DMS79 (cell line): ENCODE results near the gene KHDRBS2.
"Not testable (repeated sequence)": the region's sequence is repeated elsewhere in the genome, so short reads cannot be mapped to it uniquely, and the experiment has no call there.

Experiments
- DNase-seq: peaks from one replicate; lab custom pipeline; 2025; lab: John Stamatoyannopoulos, UW

KHDRBS2 gene

DNA sequence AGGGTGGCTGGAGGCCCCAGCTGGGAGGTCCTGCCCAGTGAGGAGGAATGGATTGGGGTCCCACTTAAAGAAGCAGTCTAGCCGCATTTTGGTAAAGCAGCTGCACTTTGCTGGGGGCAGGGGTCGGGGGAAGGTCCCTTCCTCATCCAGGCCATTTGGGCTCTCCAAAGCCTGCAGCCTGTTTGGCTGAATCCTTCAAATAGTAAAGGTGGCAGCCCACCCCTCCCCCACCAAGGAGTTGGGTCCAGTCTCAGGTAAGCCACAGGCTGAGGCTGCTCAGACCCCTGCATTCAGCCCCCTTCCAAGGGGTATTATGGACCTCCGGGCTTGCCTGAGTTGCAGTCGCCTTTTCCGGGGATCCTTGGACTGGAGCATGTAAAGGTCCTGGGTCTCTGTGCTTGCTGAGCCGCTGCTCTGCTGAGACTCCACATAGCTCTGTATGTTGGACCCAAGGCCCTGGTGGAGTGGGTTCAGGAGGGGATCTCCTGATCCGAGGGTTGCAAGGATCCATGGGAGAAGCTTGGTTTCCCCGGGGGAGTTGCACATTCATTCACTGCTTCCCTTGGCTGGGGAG, 417.4 kb downstream of the KHDRBS2 start:
- no peak for DNase-seq

DNA sequence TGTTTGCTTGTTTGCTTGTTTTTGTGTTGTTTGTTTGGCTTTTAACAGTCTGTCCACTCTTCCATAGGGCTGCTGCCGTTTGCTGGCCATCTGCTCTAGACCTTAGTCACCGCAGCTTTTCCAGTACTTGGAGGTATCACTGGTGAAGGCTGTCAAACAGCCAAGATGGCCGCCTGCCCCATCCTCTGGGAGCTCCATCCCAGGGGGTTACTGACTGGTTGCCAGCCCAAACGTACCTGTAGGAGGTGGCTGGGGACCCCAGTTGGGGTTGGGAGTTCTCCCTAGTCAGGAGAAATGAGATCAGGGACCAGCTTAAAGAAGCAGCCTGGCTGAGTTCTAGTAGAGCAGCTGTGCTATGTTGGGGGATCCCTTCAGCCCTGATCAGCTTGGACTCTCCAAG, 418.4 kb downstream of the KHDRBS2 start:
- DNase-seq: no peak

DNA sequence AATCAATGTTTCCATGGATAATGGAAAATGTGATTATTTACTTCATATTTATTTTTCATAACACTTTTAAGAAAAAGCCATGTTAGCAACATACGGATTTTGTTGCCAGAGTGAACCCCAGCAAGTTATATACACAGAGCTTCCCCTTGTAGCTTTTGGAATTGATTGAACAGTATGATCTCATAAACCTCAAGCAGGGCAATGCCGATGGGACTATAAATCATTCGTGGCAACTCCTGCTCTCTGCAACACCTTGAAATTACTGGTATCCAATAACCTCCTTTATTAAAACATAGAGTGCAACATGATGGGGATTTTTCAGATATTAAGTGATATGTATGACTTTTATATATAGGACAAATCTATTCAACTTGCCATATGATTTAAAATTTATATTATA, 428.5 kb downstream of the KHDRBS2 start:
- no peak for DNase-seq

DNA sequence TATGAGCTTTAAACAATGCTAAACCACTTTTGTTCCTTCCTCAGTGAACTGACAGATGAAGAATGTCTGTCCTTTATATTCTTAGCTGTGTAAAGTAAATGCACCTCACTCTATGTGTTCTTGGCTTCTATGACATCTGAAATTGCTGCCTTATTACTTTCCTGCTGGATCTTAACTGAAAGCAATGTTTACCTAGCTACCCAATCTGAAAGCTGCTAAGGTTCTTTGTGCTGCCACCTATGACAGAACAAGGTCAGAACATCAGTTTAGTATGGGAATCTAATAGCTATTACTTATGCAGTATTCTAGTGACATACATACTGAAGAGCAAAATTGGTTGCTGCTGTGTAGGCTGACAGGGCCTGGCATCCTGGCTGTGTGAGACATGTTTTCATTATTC, 444.1 kb downstream of the KHDRBS2 start:
- no peak for DNase-seq

DNA sequence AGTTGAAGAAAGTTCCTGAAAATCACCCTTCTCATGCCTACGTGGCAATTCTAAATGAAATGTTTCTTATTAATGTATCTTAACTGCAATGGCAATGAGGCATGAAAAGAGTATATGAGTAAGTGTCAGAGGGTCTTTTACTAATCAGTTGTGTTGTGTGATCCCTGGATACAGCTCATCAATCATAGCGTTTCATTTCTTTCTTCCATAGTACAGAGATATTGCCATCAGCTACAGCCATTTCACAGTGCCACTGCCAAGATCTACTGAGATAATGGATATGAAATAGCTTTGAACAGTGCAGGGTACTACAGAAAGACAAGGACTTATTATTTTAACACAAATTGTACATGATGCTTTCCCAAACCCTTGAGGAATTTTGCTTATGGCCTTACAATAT, 450.8 kb downstream of the KHDRBS2 start:
- DNase-seq: no peak

DNA sequence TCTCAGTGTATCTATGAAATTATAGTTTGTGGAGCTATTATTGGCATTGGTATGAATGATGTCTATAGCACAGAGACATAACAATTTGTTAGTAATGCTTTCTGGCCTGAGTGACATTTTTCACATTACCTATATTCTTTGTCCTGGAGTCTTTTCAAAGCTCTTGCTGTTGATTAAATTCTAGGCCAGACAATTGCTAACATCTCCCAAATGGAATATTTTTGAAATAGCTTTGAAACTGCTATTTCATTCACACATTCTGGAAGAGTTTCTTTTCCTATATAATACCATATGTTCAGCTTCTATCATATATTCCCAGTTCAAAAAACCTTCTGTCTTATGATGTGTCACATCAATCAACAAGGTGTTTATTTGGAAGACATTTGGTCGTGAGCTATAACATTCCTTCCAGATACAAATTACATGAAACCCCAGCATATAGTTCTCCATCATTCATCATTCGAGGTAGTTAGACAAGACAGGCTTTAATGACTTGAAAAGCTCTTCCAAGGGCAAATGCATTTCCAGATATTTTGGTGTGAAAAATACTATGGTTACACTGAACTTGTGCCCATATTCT, 452.8 kb downstream of the KHDRBS2 start:
- DNase-seq: no peak

DNA sequence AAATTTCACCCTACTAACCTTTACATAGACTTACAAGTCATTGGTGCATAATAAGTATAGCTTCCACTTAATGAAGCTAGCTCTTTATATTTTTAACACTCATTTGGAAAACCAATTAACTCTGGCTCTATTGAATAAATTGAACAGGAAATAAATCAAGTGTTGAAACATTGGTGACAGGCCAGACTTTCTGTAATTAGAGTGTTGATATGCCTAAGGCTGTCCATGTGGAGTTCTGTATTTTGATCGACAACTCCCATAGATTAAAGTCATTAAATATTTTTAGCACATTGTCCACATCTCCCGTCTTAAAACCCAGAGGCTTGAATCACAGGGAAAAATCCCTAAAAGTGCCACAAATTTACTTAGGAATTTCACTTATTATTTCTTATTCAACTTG, 468.3 kb downstream of the KHDRBS2 start:
- no peak for DNase-seq

DNA sequence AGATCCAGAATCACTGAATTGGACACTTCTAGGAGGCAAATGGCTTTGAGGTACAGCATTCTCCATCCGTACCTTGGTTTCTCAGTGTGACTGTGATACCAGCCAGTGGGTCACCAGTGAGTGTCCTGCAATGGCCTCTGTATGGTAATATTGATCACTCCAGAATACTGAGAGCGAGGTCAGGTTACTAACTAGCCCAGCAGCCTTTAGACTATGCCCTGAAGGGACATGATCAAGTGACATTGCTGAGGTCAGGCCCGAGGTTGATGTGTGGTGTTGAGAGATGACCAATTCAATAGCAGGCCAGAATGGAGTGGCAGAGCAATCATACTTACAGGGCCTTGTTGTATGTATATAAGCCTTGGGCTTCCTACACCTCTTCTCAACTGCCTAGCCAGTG, 476.0 kb downstream of the KHDRBS2 start:
- DNase-seq: no peak

DNA sequence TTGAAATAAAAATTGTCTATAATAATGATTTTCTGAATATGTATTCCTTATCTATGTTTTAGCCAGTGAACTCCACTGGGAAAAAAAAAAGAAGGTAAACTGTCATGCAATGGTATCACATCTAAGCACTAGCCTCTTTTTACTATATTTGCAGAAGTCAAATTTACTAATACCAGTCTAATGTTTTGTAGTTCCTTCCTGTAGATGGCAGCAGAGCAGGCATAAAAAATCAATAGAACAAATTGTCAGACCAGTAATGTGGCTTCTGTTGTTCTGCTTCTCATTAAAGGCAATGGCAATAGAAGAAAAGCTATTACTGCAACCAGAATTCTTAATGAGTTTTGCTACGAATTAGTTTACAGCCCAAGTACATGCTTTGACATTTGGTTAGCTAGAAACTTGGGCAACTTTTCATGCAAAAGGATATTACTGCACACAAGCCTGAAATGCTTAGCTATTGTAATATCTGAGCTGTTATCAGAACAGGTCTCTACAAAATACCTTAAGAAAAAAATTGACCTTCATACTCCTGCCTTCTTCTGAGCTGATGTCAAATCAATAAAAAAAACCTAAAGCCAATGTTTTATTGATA, 476.9 kb downstream of the KHDRBS2 start:
- DNase-seq: no peak

DNA sequence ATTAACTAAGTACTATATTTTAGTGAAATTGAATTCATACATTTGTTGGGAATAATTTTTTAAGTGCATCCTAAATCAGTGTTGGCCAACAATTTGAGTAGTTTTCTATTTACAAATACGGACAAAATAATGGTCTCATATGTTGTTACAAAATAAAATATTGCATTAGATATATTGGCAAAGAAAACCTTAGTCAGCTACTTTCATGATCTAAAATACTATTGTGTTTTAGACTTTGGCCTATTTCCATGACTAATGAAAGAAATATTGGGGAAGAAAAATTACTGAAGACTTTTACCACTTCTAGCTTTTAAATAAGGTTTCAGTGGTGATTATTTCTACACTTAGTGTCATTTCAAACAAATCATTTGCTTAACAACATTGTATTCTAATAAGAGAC, 498.0 kb downstream of the KHDRBS2 start:
- no peak for DNase-seq

DNA sequence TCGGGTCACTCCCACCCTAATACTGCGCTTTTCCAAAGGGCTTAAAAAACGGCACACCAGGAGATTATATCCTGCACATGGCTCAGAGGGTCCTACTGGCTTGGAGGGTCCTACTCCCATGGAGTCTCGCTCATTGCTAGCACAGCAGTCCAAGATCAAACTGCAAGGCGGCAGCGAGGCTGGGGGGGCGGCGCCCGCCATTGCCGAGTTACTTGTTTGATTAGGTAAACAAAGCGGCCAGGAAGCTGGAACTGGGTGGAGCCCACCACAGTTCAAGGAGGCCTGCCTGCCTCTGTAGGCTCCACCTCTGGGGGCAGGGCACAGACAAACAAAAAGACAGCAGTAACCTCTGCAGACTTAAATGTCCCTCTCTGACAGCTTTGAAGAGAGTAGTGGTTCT, 516.6 kb downstream of the KHDRBS2 start:
- not testable (repeated sequence) for DNase-seq

DNA sequence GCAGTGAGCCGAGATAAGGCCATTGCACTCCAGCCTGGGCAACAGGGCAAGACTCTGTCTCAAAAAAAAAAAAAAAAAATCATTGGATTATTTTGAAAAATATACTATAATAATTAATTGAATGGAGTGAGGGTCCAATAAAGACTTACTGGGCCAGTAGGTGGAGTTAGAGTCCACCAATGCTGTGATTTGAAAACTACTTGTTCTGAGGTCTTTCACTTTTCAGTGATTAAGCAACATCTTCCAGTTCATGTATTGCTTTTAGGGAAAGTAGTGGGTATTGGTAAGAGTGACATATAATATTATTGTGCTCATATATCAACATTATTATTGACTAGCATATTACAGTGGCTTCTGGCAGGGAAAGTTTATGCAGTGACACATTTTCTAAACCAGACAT, 530.3 kb downstream of the KHDRBS2 start:
- DNase-seq: no peak

DNA sequence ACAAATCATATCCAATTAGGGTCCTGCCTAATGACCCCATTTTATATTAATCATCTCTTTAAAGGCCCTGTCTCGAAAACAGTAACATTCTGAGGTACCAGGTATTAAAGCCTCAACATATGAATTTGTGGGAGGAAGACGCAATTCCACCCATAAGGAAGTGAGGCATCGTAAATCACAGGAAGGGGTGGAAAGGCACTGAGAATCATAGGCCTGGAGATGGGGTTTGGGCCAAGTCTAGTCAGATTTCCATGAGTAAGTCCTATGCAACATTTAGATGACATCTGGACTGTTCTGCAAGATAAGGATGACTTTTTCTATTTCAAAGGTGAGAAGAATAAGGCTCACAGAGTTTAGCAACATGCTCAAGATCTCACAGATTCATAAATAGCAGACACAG, 534.0 kb downstream of the KHDRBS2 start:
- DNase-seq: no peak

DNA sequence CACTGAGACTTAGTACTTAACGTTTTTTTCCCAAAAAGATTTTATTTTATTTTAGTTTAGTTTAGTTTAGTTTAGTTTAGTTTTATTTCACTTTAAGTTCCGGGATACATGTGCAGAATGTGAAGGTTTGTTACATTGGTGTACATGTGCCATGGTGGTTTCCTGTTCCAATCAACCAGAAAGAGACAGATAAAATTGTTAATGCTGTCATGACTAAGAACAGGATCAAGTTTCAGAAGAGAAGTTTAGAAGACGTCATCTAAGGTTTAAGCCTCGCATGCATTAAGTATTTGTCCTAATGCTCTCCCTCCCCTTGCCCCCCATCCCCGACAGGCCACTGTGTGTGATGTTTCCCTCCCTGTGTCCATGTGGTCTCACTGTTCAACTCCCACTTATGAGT, 540.0 kb downstream of the KHDRBS2 start:
- no peak for DNase-seq

DNA sequence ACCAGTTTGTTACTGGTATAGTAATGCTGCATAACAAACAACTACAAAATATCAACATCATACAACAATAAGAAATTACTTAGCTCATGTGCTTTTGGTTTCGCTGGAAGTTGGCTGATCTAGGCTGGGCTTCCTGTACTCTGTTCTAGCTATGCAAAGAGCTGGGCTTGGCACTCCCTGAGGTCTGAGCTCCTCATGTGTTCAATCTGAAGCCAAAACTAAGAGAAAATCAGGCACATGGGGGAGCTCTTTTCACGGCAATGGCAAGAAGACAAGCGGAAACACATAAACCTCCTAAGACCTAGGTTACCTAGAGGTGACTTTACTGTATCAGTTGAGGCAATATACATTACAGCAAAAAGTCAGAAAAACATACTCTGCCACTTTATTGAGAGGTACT, 574.2 kb downstream of the KHDRBS2 start:
- DNase-seq: no peak

DNA sequence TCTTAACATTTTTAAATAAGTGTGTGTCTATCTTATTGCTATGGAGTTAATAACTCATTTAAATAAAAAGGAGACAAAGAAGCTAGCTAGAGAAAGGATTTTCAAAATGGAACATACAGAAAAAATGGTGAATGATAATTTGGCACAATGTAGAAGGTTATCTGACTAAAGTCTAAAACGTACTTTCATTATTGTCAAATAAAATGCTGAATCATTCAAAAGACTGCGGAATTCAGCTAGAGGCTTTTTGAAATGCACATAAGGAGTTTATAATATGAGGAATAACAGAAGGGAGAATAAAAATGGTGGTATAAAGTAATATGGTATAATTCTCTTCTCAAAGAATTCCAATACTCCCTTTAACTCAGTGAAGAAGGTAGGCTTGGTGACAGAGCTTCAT, 597.9 kb downstream of the KHDRBS2 start:
- no peak for DNase-seq

DNA sequence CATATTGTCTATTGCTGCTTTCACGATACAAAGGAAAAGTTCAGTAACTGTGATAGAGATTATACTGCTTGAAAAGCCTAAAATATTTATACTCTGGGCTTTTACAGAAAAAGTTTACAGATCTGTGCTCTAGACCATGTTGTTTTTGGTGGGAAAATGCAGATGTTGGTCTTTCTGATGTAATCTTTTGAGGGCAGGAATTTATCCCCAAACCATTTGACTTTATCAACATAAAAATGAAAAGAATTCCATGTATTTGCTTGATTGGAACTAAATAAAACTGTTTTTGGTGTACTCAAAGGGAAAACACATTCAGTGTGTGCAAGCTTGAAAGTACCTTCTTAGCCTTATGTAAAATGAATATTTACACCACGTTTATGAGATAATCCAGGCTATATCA, 603.5 kb downstream of the KHDRBS2 start:
- DNase-seq: no peak

DNA sequence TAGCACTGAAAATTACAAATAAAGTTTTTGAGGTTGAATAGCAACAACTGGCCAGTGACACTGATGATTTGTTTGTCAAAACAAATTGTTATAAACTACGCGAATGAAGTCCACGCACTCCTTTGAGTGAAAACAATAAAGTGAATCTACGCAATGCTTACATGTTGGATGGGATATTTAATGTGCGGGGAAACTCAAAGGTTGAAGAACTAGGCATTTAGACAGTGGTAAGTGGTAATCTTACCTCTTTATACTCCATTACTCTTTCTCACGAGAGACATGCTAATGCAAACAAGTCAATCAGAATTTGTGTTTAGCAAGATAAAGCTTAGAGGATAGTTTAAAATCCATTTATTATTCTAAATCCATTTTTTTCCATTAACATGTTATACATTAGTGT, 606.4 kb downstream of the KHDRBS2 start:
- no peak for DNase-seq

DNA sequence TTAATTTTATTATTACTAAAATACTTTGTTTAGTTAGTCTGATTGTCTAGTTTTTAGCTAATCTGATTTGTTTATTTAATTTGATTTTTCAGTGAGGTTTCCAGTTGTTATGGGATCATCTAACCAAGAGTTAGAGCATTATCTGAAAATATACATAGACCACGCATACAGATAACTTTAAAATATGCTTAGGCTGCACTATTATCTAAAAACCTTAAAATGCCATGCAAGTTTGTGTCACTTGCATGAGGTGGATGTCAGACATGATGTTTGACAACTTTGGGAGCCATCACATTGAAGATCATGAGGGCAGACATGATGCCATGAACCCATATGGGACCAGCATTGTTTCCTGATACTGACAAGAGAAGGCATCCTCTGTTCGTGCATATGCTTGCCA, 610.3 kb downstream of the KHDRBS2 start:
- DNase-seq: no peak

DNA sequence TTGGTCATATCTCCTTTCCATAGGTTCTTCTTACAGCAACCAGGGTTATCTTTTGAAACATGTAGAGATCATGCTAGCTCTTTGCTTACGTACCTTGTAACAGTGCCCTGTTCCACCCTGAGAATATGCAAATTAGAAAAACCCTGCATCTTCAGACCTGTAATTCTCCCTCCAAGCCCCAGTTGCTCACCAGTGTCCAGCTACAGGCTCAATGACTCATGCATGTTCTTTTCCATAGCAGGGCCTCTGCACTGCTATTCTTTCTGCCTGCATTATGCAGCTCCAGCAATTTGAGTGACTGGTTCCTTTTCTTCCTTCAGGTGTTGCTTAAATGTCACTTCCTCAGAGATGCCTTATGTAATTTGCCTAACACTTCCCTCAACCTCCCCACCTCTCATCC, 636.2 kb downstream of the KHDRBS2 start:
- no peak for DNase-seq

DNA sequence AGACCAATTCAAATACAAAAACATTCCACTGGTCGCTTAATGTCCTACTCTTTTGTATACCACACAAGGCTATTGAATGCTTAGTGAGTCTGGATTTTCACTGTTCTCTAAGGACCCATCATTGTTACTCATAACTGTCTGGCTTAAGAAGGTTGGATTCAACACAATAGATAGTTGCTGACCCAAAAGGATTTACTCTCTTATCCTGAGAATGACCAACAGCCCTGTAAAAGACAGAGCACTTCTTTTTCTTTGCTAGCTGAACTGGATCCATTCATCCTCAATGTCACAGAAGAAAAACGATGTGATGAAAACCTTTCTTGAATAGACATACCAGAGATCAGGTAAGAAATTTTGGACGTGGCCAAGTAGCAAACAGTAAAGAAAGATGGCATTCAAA, 645.6 kb downstream of the KHDRBS2 start:
- DNase-seq: no peak
